Calu3 (cell line): Measurements from ENCODE around the gene RAD51B. TPM values are rescaled to one million over a fixed set of nuclear protein-coding genes. Genes with fewer than 3 reads are reported as not detected.

ENCODE experiments used
- BruUV-seq: library from RNA; stranded (reverse); fragments of 400-500 nt; replicated peaks from 2 replicates; lab custom pipeline; 2021; lab: Mats Ljungman, UMichigan
- CTCF ChIA-PET: fragments of 300-600 bp; sonication (Branson Sonifier 250); formaldehyde crosslinking; loops from one replicate; lab custom pipeline; 2022; ENCODE audit warnings: antibody characterized with exemption; lab: Charles Lee
- DNase-seq: peaks from one replicate; pipeline ENCODE4 v3.0.0; 2022
- H3K27ac Mint-ChIP-seq: one replicate; pipeline ENCODE4 v1.8.0; 2022; ENCODE audit warnings: mixed read lengths; ENCODE audit not compliant: unreplicated experiment
- H3K27me3 Mint-ChIP-seq: one replicate; pipeline ENCODE4 v1.8.0; 2022; ENCODE audit warnings: mixed read lengths; ENCODE audit not compliant: unreplicated experiment
- H3K36me3 Mint-ChIP-seq: one replicate; pipeline ENCODE4 v1.8.0; 2022; ENCODE audit warnings: mild to moderate bottlenecking, moderate library complexity, mixed read lengths; ENCODE audit not compliant: insufficient read depth, unreplicated experiment
- H3K4me1 Mint-ChIP-seq: one replicate; pipeline ENCODE4 v1.8.0; 2022; ENCODE audit warnings: mild to moderate bottlenecking, low read depth, mixed read lengths; ENCODE audit not compliant: unreplicated experiment
- H3K4me3 Mint-ChIP-seq: one replicate; pipeline ENCODE4 v1.8.0; 2022; ENCODE audit warnings: mild to moderate bottlenecking, low read depth, moderate library complexity, mixed read lengths; ENCODE audit not compliant: unreplicated experiment
- H3K9me3 Mint-ChIP-seq: one replicate; pipeline ENCODE4 v1.8.0; 2022; ENCODE audit warnings: low read depth, mixed read lengths; ENCODE audit not compliant: unreplicated experiment
- intact Hi-C: fragments of 100-400 bp; cut with micrococcal nuclease; formaldehyde crosslinking; loops from one replicate; pipeline ENCODE4 v1.10.0; 2022; ENCODE audit not compliant: unreplicated experiment
- total RNA-seq: library from RNA; stranded (reverse); gene quantifications from 2 replicates; pipeline ENCODE4 v1.2.3, GENCODE V29; 2022
- TF ChIP-seq, protein P1 (sequence below): fragments of 200-600 bp; IDR thresholded peaks from one replicate; pipeline ENCODE4 v1.8.0; 2022; ENCODE audit warnings: antibody characterized with exemption; ENCODE audit not compliant: unreplicated experiment

Gene RAD51B
- total RNA-seq, 1 experiment from 2014 or later, result 24.7 TPM

DNA sequence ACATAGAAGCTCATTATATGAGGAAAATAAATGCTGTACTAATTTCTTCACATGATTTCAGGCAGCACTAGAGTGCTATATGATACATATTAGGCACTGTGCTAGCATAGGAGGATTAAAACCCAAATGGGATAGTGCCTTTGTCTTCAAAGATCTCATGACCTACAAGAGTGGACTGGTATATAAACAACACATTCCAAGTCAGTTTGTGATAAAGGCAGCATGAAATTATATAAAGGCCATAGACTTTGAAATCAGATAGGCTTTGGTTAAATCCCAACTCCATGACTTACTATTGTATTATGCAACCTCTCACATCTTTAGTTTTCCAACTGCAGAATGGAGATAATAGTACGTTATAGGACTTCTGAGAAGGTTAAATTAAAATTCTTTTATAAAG is 179.7 kb downstream of the RAD51B start:
- DNase-seq, result no peak
- Mint-ChIP-seq H3K4me3 (no peak overlapping the region), H3K4me1 (peaks cover 8% of the 10 kb centered on the region), H3K9me3 (no peaks in the 10 kb centered on the region), H3K27me3 (no peaks in the 10 kb centered on the region), H3K27ac (no peak overlapping the region), H3K36me3 (no peaks in the 10 kb centered on the region)
- TF ChIP-seq, protein P1, sequence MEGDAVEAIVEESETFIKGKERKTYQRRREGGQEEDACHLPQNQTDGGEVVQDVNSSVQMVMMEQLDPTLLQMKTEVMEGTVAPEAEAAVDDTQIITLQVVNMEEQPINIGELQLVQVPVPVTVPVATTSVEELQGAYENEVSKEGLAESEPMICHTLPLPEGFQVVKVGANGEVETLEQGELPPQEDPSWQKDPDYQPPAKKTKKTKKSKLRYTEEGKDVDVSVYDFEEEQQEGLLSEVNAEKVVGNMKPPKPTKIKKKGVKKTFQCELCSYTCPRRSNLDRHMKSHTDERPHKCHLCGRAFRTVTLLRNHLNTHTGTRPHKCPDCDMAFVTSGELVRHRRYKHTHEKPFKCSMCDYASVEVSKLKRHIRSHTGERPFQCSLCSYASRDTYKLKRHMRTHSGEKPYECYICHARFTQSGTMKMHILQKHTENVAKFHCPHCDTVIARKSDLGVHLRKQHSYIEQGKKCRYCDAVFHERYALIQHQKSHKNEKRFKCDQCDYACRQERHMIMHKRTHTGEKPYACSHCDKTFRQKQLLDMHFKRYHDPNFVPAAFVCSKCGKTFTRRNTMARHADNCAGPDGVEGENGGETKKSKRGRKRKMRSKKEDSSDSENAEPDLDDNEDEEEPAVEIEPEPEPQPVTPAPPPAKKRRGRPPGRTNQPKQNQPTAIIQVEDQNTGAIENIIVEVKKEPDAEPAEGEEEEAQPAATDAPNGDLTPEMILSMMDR, result no peak
- intact Hi-C loops, result no loop called here
- BruUV-seq, result no TSS peak
- CTCF ChIA-PET, result no interaction called here

DNA sequence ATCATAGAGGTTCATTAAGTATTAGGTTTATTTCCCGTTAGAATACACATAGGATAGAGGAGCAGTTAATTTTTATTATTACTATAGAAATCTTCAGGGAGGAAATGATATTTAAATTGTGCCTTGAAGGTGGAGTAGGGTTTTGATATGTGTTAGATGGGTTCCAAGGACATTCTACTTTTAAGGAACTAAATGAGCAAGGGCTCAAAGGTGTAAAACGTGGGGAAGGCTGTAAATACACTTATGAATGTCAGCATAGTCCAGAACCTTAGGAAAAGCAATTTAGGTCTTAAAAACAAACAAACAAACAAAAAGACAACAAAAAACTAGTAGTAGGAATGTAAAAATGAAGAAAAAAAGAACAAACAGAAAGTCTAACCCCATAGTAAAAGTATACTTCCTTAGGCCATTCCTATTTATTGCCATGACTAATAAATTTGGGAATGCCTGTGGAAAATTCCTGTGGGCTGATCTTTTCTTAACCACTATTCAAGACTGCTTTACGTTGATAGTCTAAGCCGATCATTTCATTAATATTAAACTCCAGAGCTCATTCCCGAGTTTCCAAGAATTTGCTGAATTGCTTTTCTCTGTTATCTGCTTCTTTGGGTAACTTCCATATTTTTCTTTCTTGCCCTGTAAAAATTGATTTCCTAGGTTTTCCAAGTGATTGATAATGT is 180.3 kb downstream of the RAD51B start:
- no peak for DNase-seq
- Mint-ChIP-seq H3K27ac (no peak overlapping the region), H3K27me3 (no peaks in the 10 kb centered on the region), H3K36me3 (no peaks in the 10 kb centered on the region), H3K4me1 (peaks cover 8% of the 10 kb centered on the region), H3K9me3 (no peaks in the 10 kb centered on the region), H3K4me3 (no peak overlapping the region)
- CTCF ChIA-PET, result no interaction called here
- TF ChIP-seq, protein P1, result no peak
- no TSS peak for BruUV-seq
- intact Hi-C loops, result no loop called here

DNA sequence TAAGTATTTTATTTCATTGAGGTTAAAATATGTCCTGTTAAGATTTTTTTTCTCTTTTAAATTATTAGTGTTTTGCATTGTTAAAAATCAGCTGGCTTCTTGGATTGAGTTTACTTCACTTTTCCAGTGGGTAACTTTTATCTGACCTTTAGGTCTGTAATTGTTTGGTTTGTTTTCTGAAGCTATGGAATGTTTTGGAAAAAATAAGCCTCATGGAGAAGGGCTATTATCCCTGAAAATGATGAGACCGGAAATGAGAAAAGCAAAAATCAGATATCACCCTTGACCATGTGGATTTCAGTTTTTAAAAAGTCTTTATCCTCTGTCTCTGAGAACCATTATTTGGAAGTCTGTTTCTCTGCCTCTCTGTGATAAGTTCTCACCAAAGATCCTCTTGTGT is 180.9 kb downstream of the RAD51B start:
- CTCF ChIA-PET, result no interaction called here
- H3K9me3 Mint-ChIP-seq, result no peaks in the 10 kb centered on the region
- H3K27me3 Mint-ChIP-seq, result no peaks in the 10 kb centered on the region
- TF ChIP-seq, protein P1, result no peak
- H3K4me1 Mint-ChIP-seq, result peaks cover 8% of the 10 kb centered on the region
- intact Hi-C loops, result no loop called here
- H3K27ac Mint-ChIP-seq, result no peak overlapping the region
- no peak overlapping the region for H3K4me3 Mint-ChIP-seq
- no peaks in the 10 kb centered on the region for H3K36me3 Mint-ChIP-seq
- DNase-seq, result no peak
- no TSS peak for BruUV-seq

DNA sequence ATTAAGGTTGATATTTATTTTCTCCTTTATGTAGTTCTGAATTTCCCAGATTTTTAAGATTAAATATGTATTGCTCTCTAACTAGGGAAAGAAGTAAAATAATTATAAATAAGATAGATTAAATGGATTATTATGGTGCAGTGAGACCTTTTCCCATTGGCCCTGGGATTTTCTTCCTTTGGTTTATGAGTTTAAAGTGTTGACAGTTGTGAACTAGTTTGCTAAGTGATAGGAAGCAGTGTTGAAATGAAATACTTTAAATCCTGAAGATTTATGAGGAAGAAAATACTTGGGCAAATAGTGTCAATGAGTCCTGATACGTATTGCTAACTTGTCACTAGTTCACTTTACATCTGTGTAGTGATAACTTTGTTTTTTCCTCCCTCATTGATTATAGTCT is 188.9 kb downstream of the RAD51B start:
- no peaks in the 10 kb centered on the region for H3K4me1 Mint-ChIP-seq
- DNase-seq, result no peak
- no peaks in the 10 kb centered on the region for H3K9me3 Mint-ChIP-seq
- BruUV-seq, result no TSS peak
- H3K4me3 Mint-ChIP-seq, result no peak overlapping the region
- H3K27me3 Mint-ChIP-seq, result no peaks in the 10 kb centered on the region
- no peaks in the 10 kb centered on the region for H3K36me3 Mint-ChIP-seq
- CTCF ChIA-PET, result no interaction called here
- H3K27ac Mint-ChIP-seq, result no peak overlapping the region
- intact Hi-C loops, result no loop called here
- TF ChIP-seq, protein P1, result no peak
